Aorta (tissue), 5 donors: Measurements from ENCODE around the gene APCDD1. TPM values are rescaled to one million over a fixed set of nuclear protein-coding genes. Genes with fewer than 3 reads are reported as not detected.

Experiments used
- ATAC-seq: fragments of 200-7000 bp; cut with Tn5 transposase; one replicate; pipeline ENCODE4 v1.9.1; 2022; ENCODE audit warnings: moderate library complexity; ENCODE audit not compliant: low FRiP score
- DNase-seq, 2 donors: peaks; one replicate each; pipeline ENCODE4 v3.0.0-alpha.2; 2020
- H3K27ac ChIP-seq, 2 donors: one replicate each; pipeline ENCODE4 v1.5.1; 2013; ENCODE audit warnings: low read length in 2 of 2, mild to moderate bottlenecking in 2 of 2, moderate library complexity in 2 of 2, control low read depth in 1 of 2, inconsistent platforms in 1 of 2, low read depth in 1 of 2
- H3K27me3 ChIP-seq, 2 donors: one replicate each; pipeline ENCODE4 v1.6.1; 2013; ENCODE audit warnings: control low read depth in 1 of 2, low read length in 1 of 2, mild to moderate bottlenecking in 1 of 2, moderate library complexity in 1 of 2; ENCODE audit not compliant: insufficient read depth in 2 of 2, control insufficient read depth in 1 of 2
- H3K36me3 ChIP-seq, 2 donors: one replicate each; pipeline ENCODE4 v1.6.1; 2013; ENCODE audit warnings: control low read depth in 1 of 2, low read length in 1 of 2, mild to moderate bottlenecking in 1 of 2; ENCODE audit not compliant: insufficient read depth in 2 of 2, control insufficient read depth in 1 of 2
- H3K4me1 ChIP-seq, 2 donors: one replicate each; pipeline ENCODE4 v1.6.1; 2013; ENCODE audit warnings: low read length in 2 of 2, control low read depth in 1 of 2, mild to moderate bottlenecking in 1 of 2, moderate library complexity in 1 of 2; ENCODE audit not compliant: insufficient read depth in 2 of 2, control insufficient read depth in 1 of 2
- H3K4me3 ChIP-seq, 2 donors: one replicate each; pipeline ENCODE4 v1.5.1; 2013; ENCODE audit warnings: low read length in 2 of 2, control low read depth in 1 of 2, mild to moderate bottlenecking in 1 of 2
- H3K9me3 ChIP-seq: one replicate; pipeline ENCODE4 v1.6.1; 2013; ENCODE audit warnings: mild to moderate bottlenecking, low read length; ENCODE audit not compliant: control insufficient read depth
- WGBS, 2 donors: extraction: QIAGEN DNeasy Blood & Tissue Kit; methylation state at CpG; one replicate each; pipeline ENCODE4 v1.1.7; 2013; 5-methylcytosine and 5-hydroxymethylcytosine counted together
- intact Hi-C, 2 donors: fragments of 100-400 bp; cut with DNase I; formaldehyde crosslinking; loops; one replicate each; pipeline versions ENCODE4 v1.14.2 to v1.15.0; 2022
- polyA plus RNA-seq, 2 donors: library from polyadenylated mRNA; stranded (reverse); fragments of 200-250 nt; gene quantifications; one replicate each; pipeline ENCODE4 v1.2.3, GENCODE V29; 2013
- total RNA-seq, 2 donors: library from RNA; stranded (reverse); fragmentation: NEBNext Ultra II Directional; extraction: Animal tissue kit (Norgen Biotek cat#: 25700); gene quantifications; one replicate each; pipeline ENCODE4 v1.2.1, GENCODE V29; 2021
- donor health status: healthy with polysubstance abuse.
- donor health status: Bipolar disorder and iron deficiency.
- donor health status: DM: no; HTN: no; CAD: no.
- donor health status: DM: no; HTN: no; CAD: no.
- donor health status: DM: yes; HTN: yes; CAD: no.

The APCDD1 gene
- total and polyA plus RNA-seq, 4 donors: 7.6 to 45.5 (median 10.5) TPM

DNA sequence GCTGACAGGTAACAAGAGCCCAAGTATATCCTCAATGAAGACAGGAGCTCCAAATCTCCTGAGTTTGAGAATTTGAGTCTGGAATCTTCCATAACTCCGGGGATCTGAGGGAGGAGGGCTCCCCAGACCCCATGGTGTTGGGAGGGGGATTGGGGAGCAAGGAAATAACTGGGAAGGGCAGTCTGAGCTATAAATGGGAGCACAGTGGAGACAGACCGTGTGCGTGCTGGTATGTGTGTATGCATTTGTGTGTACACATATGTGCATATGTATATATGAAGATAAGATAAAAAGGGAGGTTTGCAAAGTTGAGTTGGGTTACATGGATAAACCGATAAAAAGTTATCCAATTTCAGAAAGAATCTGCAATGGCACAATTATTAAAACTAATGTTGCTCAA lies 2.3 kb downstream of the APCDD1 start:
- Histone ChIP-seq H3K4me3 (no peak overlapping the region), H3K27me3 (no peaks in the 10 kb centered on the region), H3K27ac (no peak overlapping the region), H3K4me1 (no peaks in the 10 kb centered on the region), H3K9me3 (no peaks in the 10 kb centered on the region), H3K36me3 (no peaks in the 10 kb centered on the region)
- DNase-seq: no peak
- ATAC-seq: no peak
- WGBS, 2 donors: 61 to 67% methylated on average over 4 of the region's 4 CpGs
- intact Hi-C loops: loop anchor here in 1 of 2 donors (5.0 kb wide), 1 partner anchor 61 kb away; no protein-coding TSS in a partner anchor

DNA sequence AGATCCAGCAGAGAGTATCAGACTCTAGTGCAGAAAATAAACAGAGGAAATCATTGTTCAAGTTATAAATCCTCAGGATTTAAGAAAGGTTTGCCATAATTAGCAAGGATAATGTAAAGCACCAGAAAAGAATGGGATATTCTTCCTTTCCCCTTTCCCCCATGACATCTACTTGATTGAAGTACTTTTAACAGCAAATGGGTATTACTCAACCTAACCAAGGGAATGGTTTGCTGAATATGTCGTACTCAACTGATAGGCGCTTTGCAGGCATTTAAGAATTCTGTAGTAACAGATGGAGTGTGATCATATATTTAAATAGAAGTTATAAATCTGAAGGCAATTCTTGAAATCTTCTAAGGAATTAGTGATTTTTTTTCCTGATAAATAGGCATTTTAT lies 2.7 kb downstream of the APCDD1 start:
- Histone ChIP-seq H3K27ac (no peak overlapping the region), H3K4me1 (no peaks in the 10 kb centered on the region), H3K27me3 (no peaks in the 10 kb centered on the region), H3K4me3 (no peak overlapping the region), H3K36me3 (no peaks in the 10 kb centered on the region), H3K9me3 (no peaks in the 10 kb centered on the region)
- 87 to 90% methylated on average over 2 of the region's 2 CpGs for WGBS, 2 donors
- no peak for ATAC-seq
- intact Hi-C loops: loop anchor here in 1 of 2 donors (5.0 kb wide), 1 partner anchor 60 kb away; no protein-coding TSS in a partner anchor
- no peak for DNase-seq

DNA sequence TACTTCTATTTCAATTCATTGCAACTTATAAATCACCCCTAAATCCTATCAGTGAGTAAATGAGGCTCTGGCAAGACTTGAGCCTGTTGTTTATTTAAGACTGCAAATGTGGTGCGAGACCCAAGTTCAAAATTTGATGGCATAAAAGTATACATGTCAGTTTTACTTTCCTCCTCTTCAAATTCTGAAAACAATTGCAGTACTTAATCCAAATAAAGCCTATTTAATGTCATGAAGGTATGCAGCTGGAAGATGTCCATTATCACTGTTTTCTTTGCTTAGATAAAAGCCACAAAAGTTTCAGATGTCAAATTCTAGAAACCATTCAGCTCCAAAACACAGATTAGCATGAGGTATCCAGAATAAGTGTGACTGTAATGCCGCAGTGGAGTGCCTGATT lies 3.3 kb downstream of the APCDD1 start:
- intact Hi-C loops: loop anchor here in 1 of 2 donors (5.0 kb wide), 1 partner anchor 60 kb away; no protein-coding TSS in a partner anchor
- no peaks in the 10 kb centered on the region for H3K27me3 ChIP-seq
- no peaks in the 10 kb centered on the region for H3K9me3 ChIP-seq
- no peak overlapping the region for H3K4me3 ChIP-seq
- ATAC-seq (no peak), DNase-seq (no peak)
- H3K27ac ChIP-seq: no peak overlapping the region
- no peaks in the 10 kb centered on the region for H3K36me3 ChIP-seq
- no peaks in the 10 kb centered on the region for H3K4me1 ChIP-seq
- 49 to 55% methylated on average over 2 of the region's 2 CpGs for WGBS, 2 donors

GRCh38 chr18:10458691-10459090 lies 4.3 kb downstream of the APCDD1 start:
- Histone ChIP-seq H3K4me1 (no peaks in the 10 kb centered on the region), H3K9me3 (no peaks in the 10 kb centered on the region), H3K27ac (no peak overlapping the region), H3K36me3 (no peaks in the 10 kb centered on the region), H3K4me3 (no peak overlapping the region), H3K27me3 (no peaks in the 10 kb centered on the region)
- DNase-seq (no peak), ATAC-seq (no peak)
- 78 to 79% methylated on average over 5 of the region's 5 CpGs for WGBS, 2 donors
- intact Hi-C loops: loop anchor here in 1 of 2 donors (5.0 kb wide), 1 partner anchor 59 kb away; no protein-coding TSS in a partner anchor

DNA sequence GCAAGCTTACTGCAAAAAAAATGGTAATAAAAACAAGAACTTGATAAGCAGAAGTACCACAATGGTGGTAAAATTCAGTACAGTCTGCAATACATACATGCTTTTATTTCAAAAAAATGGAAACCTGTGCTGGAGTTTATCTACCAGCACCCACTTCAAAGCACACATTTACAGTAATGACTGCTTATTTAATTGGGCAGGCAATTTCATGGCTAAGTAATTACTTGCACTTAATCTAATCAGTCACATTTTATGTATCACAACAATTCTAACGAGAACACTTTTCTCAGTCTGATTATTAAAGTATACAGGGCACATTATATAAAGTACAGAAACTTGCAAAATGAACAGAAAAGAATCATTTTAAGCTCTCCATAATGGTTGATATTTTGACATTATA lies 5.2 kb downstream of the APCDD1 start:
- Histone ChIP-seq H3K27ac (no peak overlapping the region), H3K36me3 (no peaks in the 10 kb centered on the region), H3K27me3 (no peaks in the 10 kb centered on the region), H3K4me1 (no peaks in the 10 kb centered on the region), H3K4me3 (no peak overlapping the region), H3K9me3 (no peaks in the 10 kb centered on the region)
- no peak for DNase-seq
- 0 to 51% methylated on average over 1 of the region's 1 CpG for WGBS, 2 donors
- no peak for ATAC-seq
- intact Hi-C loops: loop anchor here in 1 of 2 donors (5.0 kb wide), 1 partner anchor 58 kb away; no protein-coding TSS in a partner anchor

DNA sequence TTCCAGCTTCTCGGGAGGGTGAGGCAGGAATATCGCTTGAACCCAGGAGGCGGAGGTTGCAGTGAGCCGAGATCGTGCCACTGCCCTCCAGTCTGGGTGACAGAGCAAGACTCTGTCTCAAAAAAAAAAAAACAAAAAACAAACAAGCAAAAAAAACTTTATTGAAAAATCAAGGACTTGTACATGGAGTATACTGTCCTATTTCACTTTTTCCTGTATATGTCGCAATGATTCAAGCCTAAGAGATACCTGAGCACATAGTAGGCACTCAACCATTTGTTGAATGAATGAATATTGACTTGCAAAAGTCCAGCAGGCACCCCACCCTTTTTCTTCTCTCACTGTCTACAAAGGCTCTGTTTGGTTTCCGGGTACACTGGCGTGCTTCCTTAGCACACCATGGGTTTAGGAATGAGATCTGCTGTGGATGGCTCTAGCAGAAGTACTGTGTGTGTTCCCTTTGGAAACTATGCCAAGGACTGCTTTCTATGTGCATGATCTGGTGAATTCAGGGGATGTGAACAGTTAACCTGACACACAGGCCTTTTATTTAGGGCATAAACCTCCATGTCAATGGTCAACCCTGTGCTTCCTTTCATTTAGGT lies 6.1 kb downstream of the APCDD1 start:
- intact Hi-C loops: no loop called here
- DNase-seq (no peak), ATAC-seq (no peak)
- no peak overlapping the region for H3K4me3 ChIP-seq
- 95 to 98% methylated on average over 8 of the region's 8 CpGs for WGBS, 2 donors
- no peaks in the 10 kb centered on the region for H3K4me1 ChIP-seq
- no peak overlapping the region for H3K27ac ChIP-seq
- H3K27me3 ChIP-seq: no peaks in the 10 kb centered on the region
- no peaks in the 10 kb centered on the region for H3K9me3 ChIP-seq
- H3K36me3 ChIP-seq: no peaks in the 10 kb centered on the region

DNA sequence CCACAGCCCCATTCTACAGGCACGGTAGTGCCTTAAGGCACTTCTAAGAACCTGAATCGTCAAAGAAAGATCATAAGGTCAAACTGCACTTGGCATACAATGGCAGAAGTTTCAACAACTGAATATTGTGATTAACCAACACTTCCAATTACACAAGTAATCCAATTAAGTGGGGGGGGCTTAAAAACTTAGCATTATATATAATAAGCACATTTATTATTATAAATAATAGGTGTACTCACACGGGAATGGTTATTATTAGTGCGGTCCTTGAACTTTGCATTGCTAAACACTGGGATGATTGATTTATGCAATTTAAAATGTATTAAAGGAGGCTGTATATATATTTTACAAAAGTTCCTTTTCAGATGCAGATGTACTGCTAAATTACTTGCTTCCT lies 7.6 kb downstream of the APCDD1 start:
- Histone ChIP-seq H3K9me3 (no peaks in the 10 kb centered on the region), H3K27ac (no peak overlapping the region), H3K27me3 (no peaks in the 10 kb centered on the region), H3K4me1 (no peaks in the 10 kb centered on the region), H3K4me3 (no peak overlapping the region), H3K36me3 (no peaks in the 10 kb centered on the region)
- WGBS, 2 donors: 84 to 91% methylated on average over 4 of the region's 4 CpGs
- DNase-seq (no peak), ATAC-seq (no peak)
- intact Hi-C loops: no loop called here

GRCh38 chr18:10462597-10462996 lies 8.2 kb downstream of the APCDD1 start:
- ATAC-seq (no peak), DNase-seq (no peak)
- 91 to 95% methylated on average over 2 of the region's 2 CpGs for WGBS, 2 donors
- Histone ChIP-seq H3K27ac (no peak overlapping the region), H3K27me3 (no peaks in the 10 kb centered on the region), H3K9me3 (no peaks in the 10 kb centered on the region), H3K4me1 (no peaks in the 10 kb centered on the region), H3K4me3 (no peak overlapping the region), H3K36me3 (no peaks in the 10 kb centered on the region)
- intact Hi-C loops: no loop called here

- no peaks in the 10 kb centered on the region for H3K27me3 ChIP-seq
- H3K4me1 ChIP-seq: no peaks in the 10 kb centered on the region
- no peaks in the 10 kb centered on the region for H3K36me3 ChIP-seq
- intact Hi-C loops: no loop called here
- DNase-seq (no peak), ATAC-seq (no peak)
- H3K27ac ChIP-seq: no peak overlapping the region
- H3K4me3 ChIP-seq: no peak overlapping the region
- H3K9me3 ChIP-seq: no peaks in the 10 kb centered on the region
- WGBS, 2 donors: 92 to 96% methylated on average over 6 of the region's 6 CpGs
Observed at GRCh38 chr18:10463096-10463495, 8.7 kb downstream of the APCDD1 start.
